Stimulated activated CD8-positive, alpha-beta memory T cell treated with anti-CD3 and anti-CD28 coated beads, Interleukin-15, amount 100 ng/mL, for 4 hours (primary cell): Measurements from ENCODE around the gene SND1.
"Not testable (repeated sequence)": the region's sequence is repeated elsewhere in the genome, so short reads cannot be mapped to it uniquely, and the experiment has no call there.

Experiments used
- DNase-seq, 2 donors: peaks; one replicate each; pipeline ENCODE4 v3.0.0-alpha.2; 2020; ENCODE audit warnings: low read depth in 2 of 2

The SND1 gene

GRCh38 chr7:127652333-127653248, 597 bp downstream of the SND1 start:
- no peak for DNase-seq

DNA sequence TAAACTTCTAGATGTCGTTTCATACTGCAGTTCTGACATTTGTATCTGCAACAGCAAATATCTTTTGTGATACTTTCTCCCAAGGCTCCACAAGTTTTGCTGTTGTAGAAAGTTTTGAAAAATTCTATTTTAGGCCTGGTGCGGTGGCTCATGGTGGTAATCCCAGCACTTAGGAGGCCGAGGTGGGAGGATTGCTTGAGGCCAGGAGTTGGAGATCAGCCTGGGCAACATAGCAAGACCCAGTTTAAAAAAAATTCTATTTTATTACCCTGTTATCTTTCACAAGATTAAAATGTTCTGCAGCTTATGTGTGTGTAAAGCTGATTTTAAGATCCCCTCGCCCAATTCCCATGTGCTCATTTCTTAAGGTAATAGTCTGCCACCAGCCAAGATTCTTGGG, 1.4 kb downstream of the SND1 start:
- no peak for DNase-seq

GRCh38 chr7:127654404-127655394, 2.7 kb downstream of the SND1 start:
- no peak for DNase-seq

DNA sequence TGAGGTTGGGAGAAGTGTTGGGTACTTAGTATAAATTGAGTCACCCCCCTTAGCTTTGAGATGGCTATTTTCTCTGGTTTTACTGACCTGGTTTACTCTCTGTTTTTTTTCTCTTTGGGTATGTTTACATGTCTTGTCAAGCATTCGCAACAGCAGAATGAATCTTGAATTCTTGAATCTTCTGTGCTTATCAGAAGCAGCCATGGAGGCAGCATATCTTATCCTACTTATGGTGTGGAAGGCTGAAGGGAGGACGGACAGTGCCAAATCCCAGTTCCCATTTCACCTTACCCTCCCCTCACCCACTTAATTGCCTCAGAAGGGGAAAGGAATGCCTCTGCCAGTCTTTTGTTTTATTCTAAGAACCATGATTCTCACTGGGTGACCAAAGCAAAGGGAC, 3.7 kb downstream of the SND1 start:
- no peak for DNase-seq

GRCh38 chr7:127657500-127657899, 5.5 kb downstream of the SND1 start:
- no peak for DNase-seq

DNA sequence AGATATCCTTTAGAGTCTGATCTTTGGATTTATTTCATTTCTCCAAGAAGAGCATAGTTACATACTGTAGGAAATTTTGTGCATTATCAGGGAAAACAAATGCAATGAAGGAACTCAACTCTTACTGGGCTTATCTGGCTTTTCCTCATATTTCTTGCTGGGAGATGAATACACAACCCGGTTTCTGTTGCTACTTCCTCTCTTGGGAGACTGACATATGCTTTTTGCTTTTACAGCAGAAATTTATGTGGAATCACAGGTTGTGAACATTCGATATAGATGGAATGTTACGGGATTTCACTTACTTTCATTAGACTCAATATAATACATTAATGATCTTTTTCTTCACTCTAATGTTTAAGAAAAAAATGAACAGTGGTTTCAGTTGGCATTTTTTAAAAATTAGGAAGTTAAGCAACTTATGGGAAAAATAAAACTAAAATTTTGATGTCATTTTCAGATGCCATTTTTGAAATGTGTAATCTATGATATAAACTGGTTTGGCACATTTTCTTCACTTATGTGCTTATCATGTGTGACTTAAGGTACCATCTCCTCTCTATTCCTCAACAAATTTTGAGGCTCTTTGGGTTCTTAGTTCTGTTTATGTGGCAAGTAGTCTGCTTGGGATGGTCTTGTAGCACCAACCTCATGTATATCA, 7.1 kb downstream of the SND1 start:
- no peak for DNase-seq

DNA sequence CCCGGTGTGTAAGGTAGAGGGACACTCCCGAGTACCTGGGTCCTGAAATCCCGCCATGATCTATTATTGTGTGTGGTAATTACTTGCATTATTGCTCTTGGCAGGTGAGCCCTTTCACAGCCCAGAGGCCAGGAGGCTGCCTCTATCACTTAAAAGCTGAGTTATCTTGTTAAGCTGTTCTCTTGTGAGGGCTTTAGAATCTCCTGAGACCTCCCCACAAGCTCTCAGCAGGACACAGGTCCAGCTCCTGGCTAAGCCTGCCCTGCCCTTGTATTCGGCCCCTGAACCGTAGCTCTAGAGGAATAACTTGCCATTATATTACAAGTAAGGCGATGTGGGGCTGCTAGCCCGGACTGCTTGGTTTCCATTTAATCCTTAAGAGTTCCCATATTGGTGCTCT, 13.9 kb downstream of the SND1 start:
- no peak for DNase-seq

GRCh38 chr7:127666602-127667001, 14.6 kb downstream of the SND1 start:
- no peak for DNase-seq

- no peak for DNase-seq
Measured at GRCh38 chr7:127667017-127667670, 15.2 kb downstream of the SND1 start.

DNA sequence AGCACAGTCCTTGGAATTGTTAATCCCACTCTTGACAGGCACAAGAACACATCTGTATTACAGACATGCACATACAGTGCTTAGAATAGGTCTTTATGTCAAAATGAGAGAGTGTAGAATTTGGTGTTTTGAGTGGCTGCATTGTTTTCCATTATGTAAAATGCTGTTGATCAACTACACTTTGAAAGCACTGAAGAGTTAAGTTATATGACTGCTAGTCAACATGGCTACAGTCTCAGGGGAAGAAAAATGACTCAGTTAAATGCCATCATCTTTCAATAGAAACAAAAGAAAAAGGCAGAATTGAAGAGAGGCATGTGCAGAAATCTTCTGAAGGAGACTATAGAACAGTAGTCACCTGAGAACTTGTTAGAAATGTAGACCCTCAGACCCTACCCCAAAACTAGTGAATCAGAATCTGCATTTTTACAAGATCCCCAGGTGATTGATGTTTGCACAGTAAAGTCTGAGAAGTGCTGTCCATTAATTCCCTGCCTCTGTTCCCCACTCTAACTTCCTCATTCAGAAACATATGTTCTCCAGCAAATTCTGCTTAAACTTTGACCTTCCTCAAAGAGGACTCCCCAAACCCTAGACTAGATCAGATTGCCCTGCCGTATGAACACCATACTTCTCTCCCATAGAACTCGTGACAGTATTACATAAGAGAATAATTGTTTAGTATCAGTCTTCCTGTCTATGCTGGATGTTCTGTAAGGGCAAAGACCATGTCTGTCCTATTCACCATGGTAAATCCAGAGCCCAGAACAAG, 16.0 kb downstream of the SND1 start:
- no peak for DNase-seq

DNA sequence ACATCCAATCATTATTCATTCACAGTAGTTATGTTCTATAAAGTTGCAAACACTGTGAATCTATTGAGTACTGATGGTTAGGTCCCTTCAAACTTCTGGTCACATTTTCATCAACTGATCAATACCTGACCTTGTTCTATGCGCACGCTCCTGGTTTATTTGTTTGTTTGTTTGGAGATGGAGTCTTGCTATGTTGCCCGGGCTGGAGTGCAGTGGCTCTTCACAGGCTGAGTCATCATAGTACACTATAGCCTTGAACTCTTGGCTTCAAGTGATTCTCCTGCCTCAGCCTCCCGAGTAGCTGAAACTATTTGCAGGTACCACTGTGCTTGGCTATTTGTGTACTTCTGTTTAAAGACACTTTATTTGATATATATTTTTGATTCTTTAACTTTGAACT, 19.3 kb downstream of the SND1 start:
- DNase-seq = no peak

DNA sequence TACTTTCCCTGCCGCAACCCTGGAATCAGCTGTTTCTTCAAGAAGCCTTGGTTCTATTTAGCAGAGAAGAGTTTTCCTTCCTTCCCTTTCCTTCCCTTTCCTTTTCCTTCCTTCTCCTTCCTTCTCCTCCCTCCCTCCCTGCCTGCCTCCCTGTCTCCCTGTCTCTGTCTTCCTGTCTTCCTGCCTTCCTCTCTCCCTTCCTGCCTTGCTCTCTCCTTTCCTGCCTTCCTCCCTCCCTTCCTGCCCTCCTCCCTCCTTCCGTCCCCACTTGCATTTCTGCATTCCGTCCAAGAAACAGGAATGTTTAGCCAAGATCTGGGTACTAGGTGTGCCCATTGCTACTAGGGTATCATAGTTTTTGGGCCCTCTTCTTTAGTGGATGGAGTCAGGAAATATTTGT, 21.9 kb downstream of the SND1 start:
- DNase-seq = no peak

GRCh38 chr7:127674361-127674760, 22.4 kb downstream of the SND1 start:
- no peak for DNase-seq

DNA sequence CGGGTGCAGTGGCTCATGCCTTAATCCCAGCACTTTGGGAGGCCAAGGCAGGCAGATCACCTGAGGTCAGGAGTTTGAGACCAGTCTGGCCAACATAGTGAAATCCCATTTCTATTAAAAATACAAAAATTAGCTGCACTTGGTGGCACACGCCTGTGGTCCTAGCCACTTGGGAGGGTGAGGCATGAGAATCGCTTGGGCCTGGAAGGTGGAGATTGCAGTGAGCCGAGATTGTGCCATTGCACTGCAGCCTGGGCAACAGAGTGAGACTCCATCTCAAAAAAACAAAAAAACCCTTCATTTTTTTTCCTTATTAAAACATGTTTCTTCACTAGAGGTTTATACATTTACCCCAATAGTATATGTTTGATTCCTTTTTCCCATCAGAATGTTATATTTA, 22.9 kb downstream of the SND1 start:
- not testable (repeated sequence) for DNase-seq

DNA sequence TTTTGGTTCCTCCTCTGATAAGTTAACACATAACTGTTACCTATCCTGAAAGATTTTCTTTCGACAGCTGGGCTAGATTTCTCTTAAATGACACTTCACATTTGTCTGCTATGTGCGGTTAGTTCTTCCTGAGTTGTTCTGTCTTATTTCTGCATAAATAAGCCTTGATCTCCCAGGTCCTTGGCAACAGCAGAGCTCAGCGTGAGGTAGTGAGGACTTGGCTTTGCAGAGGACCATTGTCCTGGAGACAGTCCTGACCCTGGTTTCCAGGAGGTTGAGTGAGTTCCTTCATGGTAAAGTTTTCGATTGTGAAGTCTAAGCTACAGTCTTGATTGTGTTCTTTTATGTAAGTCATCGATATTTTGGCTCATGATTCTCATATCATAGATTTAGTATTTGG, 23.7 kb downstream of the SND1 start:
- no peak for DNase-seq

DNA sequence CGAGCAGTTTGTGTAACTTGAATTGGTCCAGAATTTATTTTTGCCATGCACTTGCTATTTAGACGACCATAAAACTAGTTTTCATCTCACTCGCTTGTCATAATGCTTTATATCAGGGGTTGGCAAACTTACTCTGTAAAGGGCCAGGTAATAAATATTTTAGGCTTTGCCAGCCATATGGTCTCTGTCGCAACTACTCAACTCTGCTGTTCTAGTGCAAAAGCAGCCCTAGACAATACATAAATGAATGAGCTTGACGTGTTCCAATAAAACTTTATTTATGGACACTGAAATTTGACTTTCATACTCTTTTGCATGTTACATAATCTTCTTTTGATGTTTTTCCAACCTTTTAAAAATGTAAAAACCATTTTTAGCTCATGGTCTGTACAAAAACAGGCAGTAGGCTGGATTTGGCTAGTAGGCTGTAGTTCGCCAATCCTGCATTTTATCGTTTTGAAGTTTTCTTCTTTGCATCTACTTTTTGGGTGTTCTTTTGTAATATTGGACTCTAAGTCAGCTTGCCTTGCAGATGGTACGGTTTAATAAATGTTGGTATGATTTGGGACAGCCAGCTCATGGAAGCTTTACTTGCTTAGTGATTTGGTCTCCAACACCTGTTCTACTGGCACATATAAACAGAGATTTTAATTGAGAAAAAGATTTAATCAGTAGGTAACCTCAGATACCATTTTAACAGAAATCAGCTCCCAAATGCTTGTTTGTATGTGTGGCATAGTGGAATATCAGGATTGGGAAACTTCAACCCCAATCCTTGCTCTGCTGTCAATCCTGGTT, 25.6 kb downstream of the SND1 start:
- DNase-seq = no peak

GRCh38 chr7:127678337-127678736, 26.3 kb downstream of the SND1 start:
- no peak for DNase-seq

DNA sequence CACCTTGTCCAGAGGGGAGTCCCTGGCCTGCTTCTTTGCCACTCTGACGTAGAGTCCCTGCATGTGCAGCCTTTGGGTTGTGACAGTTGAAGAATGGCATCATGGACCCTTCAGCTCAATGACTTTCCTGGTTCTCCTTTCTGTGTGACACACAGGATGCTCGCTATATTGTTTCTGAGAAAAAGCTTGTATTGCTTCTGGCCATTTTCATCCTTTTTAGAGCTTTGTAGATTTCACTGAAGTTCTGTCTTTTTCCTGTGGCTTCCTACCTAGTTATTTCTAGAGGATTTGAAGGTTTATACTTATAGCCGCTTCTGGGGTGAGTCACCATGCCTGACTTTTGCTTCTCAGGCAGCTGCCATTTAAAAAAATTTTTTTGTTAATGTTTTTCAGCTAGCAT, 27.0 kb downstream of the SND1 start:
- no peak for DNase-seq

DNA sequence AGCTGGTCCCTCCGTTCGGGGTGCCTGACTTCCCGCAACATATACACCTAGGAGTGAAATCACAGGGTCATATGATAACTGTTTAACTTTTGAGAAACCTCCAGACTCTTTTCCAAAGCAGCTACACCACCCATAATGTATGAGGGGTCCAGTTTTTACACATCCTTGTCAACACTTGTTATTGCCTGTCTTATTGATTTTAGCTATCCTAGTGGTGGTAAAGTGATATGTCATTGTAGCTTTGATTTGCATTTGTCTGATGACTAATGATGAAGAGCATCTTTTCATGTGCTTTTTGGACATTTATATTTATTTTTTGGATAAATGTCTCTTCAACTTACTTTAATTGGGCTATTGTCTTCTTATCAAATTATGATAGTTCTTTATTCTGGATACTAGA, 29.0 kb downstream of the SND1 start:
- no peak for DNase-seq

GRCh38 chr7:127682140-127682539, 30.1 kb downstream of the SND1 start:
- DNase-seq = no peak
